HepG2 (cell line): ENCODE results near the gene MARK2. TPM values are rescaled to one million over a fixed set of nuclear protein-coding genes. Genes with fewer than 3 reads are reported as not detected.

Experiments
- ATF7 ChIP-seq, 2 experiments: fragments of 450-650 bp in 1 of 2; sonication (generic) in 1 of 2; formaldehyde crosslinking in 1 of 2; IDR thresholded peaks; 2 replicates each; pipeline versions ENCODE4 v1.4.0 to v1.6.1; 2016 to 2020; ENCODE audit warnings: antibody characterized with exemption in 1 of 2, mild to moderate bottlenecking in 1 of 2, missing genetic modification reagents in 1 of 2
- EZH2 ChIP-seq: conservative IDR thresholded peaks from 2 replicates; pipeline ENCODE4 v1.6.1; 2012; ENCODE audit warnings: mild to moderate bottlenecking, low read depth, low read length, moderate library complexity
- HOXA3 ChIP-seq: sonication (generic); formaldehyde crosslinking; IDR thresholded peaks from 2 replicates; pipeline ENCODE4 v1.5.0; 2020; ENCODE audit warnings: missing genetic modification reagents
- KMT2B ChIP-seq: IDR thresholded peaks from 2 replicates; pipeline ENCODE4 v1.6.1; 2016; ENCODE audit warnings: missing genetic modification reagents, missing compliant biosample characterization
- NFE2L2 ChIP-seq: fragments of 150-350 bp; IDR thresholded peaks from 2 replicates; pipeline ENCODE4 v1.6.1; 2014; ENCODE audit warnings: low read length
- NONO ChIP-seq, 2 experiments: fragments of 450-650 bp in 1 of 2; sonication (generic) in 1 of 2; formaldehyde crosslinking in 1 of 2; IDR thresholded peaks in 1 of 2; conservative IDR thresholded peaks in 1 of 2; 2 replicates each; pipeline versions ENCODE4 v1.6.1 to v1.8.0; 2017 to 2022; ENCODE audit warnings: mild to moderate bottlenecking in 1 of 2, missing genetic modification reagents in 1 of 2, moderate library complexity in 1 of 2
- PTBP1 ChIP-seq: fragments of 200-400 bp; formaldehyde crosslinking; IDR thresholded peaks from 2 replicates; pipeline ENCODE4 v1.6.1; 2018; ENCODE audit warnings: low read length, low read depth; ENCODE audit not compliant: poor library complexity, severe bottlenecking
- RXRB ChIP-seq: IDR thresholded peaks from 2 replicates; pipeline ENCODE4 v1.6.1; 2016; ENCODE audit warnings: borderline replicate concordance, missing genetic modification reagents, missing compliant biosample characterization
- SALL2 ChIP-seq: sonication (generic); formaldehyde crosslinking; IDR thresholded peaks from 2 replicates; pipeline ENCODE4 v1.8.1; 2023; ENCODE audit warnings: mild to moderate bottlenecking, missing genetic modification reagents, inconsistent platforms
- SIX4 ChIP-seq: sonication (generic); formaldehyde crosslinking; IDR thresholded peaks from 2 replicates; pipeline ENCODE4 v1.4.0; 2020; ENCODE audit warnings: missing genetic modification reagents
- SP5 ChIP-seq: IDR thresholded peaks from 2 replicates; pipeline ENCODE4 v1.6.1; 2016; ENCODE audit warnings: low read depth, borderline replicate concordance
- TEAD3 ChIP-seq: optimal IDR thresholded peaks from 2 replicates; pipeline ENCODE3; 2016; ENCODE audit warnings: borderline replicate concordance
- XRCC5 ChIP-seq: fragments of 200-400 bp; formaldehyde crosslinking; optimal IDR thresholded peaks from 2 replicates; pipeline ENCODE3; 2017; ENCODE audit warnings: mild to moderate bottlenecking, low read length
- YEATS2 ChIP-seq: sonication (generic); formaldehyde crosslinking; IDR thresholded peaks from 2 replicates; pipeline ENCODE4 v1.4.0; 2020; ENCODE audit warnings: missing genetic modification reagents, borderline replicate concordance
- ZBTB14 ChIP-seq: sonication (generic); formaldehyde crosslinking; IDR thresholded peaks from 2 replicates; pipeline ENCODE4 v1.4.0; 2020; ENCODE audit warnings: missing genetic modification reagents
- ZBTB20 ChIP-seq: sonication (generic); formaldehyde crosslinking; IDR thresholded peaks from 2 replicates; pipeline ENCODE4 v1.8.1; 2023; ENCODE audit warnings: missing genetic modification reagents, low read depth, mild to moderate bottlenecking, borderline replicate concordance
- ZIK1 ChIP-seq: sonication (generic); formaldehyde crosslinking; IDR thresholded peaks from 2 replicates; pipeline ENCODE4 v1.5.0; 2020; ENCODE audit warnings: mild to moderate bottlenecking, low read depth, missing genetic modification reagents, borderline replicate concordance
- ZNF121 ChIP-seq: sonication (generic); formaldehyde crosslinking; IDR thresholded peaks from 2 replicates; pipeline ENCODE4 v1.5.0; 2020; ENCODE audit warnings: mild to moderate bottlenecking, missing genetic modification reagents
- ZNF281 ChIP-seq: sonication (generic); formaldehyde crosslinking; IDR thresholded peaks from 2 replicates; pipeline ENCODE4 v1.4.0; 2020; ENCODE audit warnings: missing genetic modification reagents, borderline replicate concordance
- ZNF296 ChIP-seq: sonication (generic); formaldehyde crosslinking; conservative IDR thresholded peaks from 2 replicates; pipeline ENCODE4 v1.5.0; 2020; ENCODE audit warnings: mild to moderate bottlenecking, missing genetic modification reagents
- ZNF333 ChIP-seq: sonication (generic); formaldehyde crosslinking; IDR thresholded peaks from 2 replicates; pipeline ENCODE4 v1.4.0; 2020; ENCODE audit warnings: mild to moderate bottlenecking, missing genetic modification reagents, borderline replicate concordance
- ZNF44 ChIP-seq: sonication (generic); formaldehyde crosslinking; IDR thresholded peaks from 2 replicates; pipeline ENCODE4 v1.5.1; 2020; ENCODE audit warnings: mild to moderate bottlenecking, missing genetic modification reagents
- ZNF672 ChIP-seq: sonication (generic); formaldehyde crosslinking; IDR thresholded peaks from 2 replicates; pipeline ENCODE4 v1.8.1; 2022; ENCODE audit warnings: missing genetic modification reagents
- ZNF879 ChIP-seq: sonication (generic); formaldehyde crosslinking; IDR thresholded peaks from 2 replicates; pipeline ENCODE4 v1.8.1; 2023; ENCODE audit warnings: missing genetic modification reagents
- ZSCAN31 ChIP-seq: sonication (generic); formaldehyde crosslinking; IDR thresholded peaks from 2 replicates; pipeline ENCODE4 v1.5.0; 2020; ENCODE audit warnings: low read depth, mild to moderate bottlenecking, missing genetic modification reagents
- ZUFSP ChIP-seq: sonication (generic); formaldehyde crosslinking; IDR thresholded peaks from 2 replicates; pipeline ENCODE4 v1.9.0; 2021; ENCODE audit warnings: missing genetic modification reagents, mild to moderate bottlenecking, borderline replicate concordance
- polyA plus RNA-seq, 8 experiments: library from polyadenylated mRNA; depleted of rRNA in 3 of 8; stranded (reverse) in 7 of 8; unstranded in 1 of 8; fragments of >200 nt; fragmentation: Illumina TruSeq in 4 of 8; extraction: Trizol in 4 of 8; gene quantifications; 2 replicates each; pipeline versions ENCODE4 v1.2.1 to v1.2.3, GENCODE V29; 2011 to 2016; ENCODE audit warnings: low read depth in 4 of 8, missing spikeins in 1 of 8, mixed read lengths in 1 of 8; ENCODE audit not compliant: insufficient read depth in 1 of 8
- total RNA-seq, 5 experiments: library from RNA; depleted of rRNA; stranded (reverse); fragments of >200 nt; fragmentation: Illumina TruSeq; extraction: Trizol; gene quantifications; 2 replicates each; pipeline ENCODE4 v1.2.3, GENCODE V29; 2016; ENCODE audit warnings: low read depth in 1 of 5

MARK2 gene
- total and polyA plus RNA-seq, 2 of the 13 experiments (the other 11 are each of a cell fraction or from before 2014, with no cell fraction given), result 13.5 to 13.9 TPM

GRCh38 chr11:63920939-63921417, 82.1 kb downstream of the MARK2 start (continued):
- 0 out of 2 replicates have a peak, but pooled peaks have one; percentile 14 for TF ChIP-seq HOXA3 (CRISPR knock-in tag)
- TF ChIP-seq ZNF879, result no peak
- TF ChIP-seq ZNF281 (CRISPR knock-in tag), result peak; percentile 48; the same call in 1 of the 2 replicates
- no peak for TF ChIP-seq ZUFSP
- TF ChIP-seq PTBP1, result no peak
- TF ChIP-seq RXRB, result 0 out of 2 replicates have a peak, but pooled peaks have one; percentile 35
- TF ChIP-seq EZH2, result no peak
- TF ChIP-seq ATF7 (IDR thresholded peaks at IDR 0.05), result no peak
- no peak for TF ChIP-seq ATF7 (CRISPR knock-in tag; IDR thresholded peaks at IDR 0.05)
- no peak for TF ChIP-seq ZNF296 (CRISPR knock-in tag)
- 0 out of 2 replicates have a peak, but pooled peaks have one; percentile 34 for TF ChIP-seq ZIK1
- TF ChIP-seq KMT2B (CRISPR knock-in tag), result 0 out of 2 replicates have a peak, but pooled peaks have one; percentile 23
- no peak for TF ChIP-seq ZBTB20 (CRISPR knock-in tag)
- no peak for TF ChIP-seq ZNF672
- no peak for TF ChIP-seq ZBTB14 (CRISPR knock-in tag)
- no peak for TF ChIP-seq ZNF121 (CRISPR knock-in tag)
- no peak for TF ChIP-seq NFE2L2
- 0 out of 2 replicates have a peak, but pooled peaks have one; percentile 44 for TF ChIP-seq ZNF333 (CRISPR knock-in tag)
- no peak for TF ChIP-seq ZNF44 (CRISPR knock-in tag)
- no peak for TF ChIP-seq SP5
- no peak for TF ChIP-seq SIX4
- TF ChIP-seq YEATS2, result peak; percentile 23; the same call in 1 of the 2 replicates
- TF ChIP-seq NONO (IDR thresholded peaks at IDR 0.05), result no peak
- TF ChIP-seq NONO (CRISPR knock-in tag; conservative IDR thresholded peaks at IDR 0.05), result no peak
- TF ChIP-seq ZSCAN31 (CRISPR knock-in tag), result no peak
- TF ChIP-seq TEAD3 (CRISPR knock-in tag), result peak; percentile 20
- peak; percentile 89 for TF ChIP-seq XRCC5
- no peak for TF ChIP-seq SALL2
